Astrocyte of the cerebellum (primary cell): ENCODE data around the gene SPP1.
"Not testable (repeated sequence)": the region's sequence is repeated elsewhere in the genome, so short reads cannot be mapped to it uniquely, and the experiment has no call there.

Source experiments
- DNase-seq: peaks from one replicate; pipeline ENCODE4 v3.0.0-alpha.2; 2011; ENCODE audit warnings: low read depth
- H3K4me3 ChIP-seq: 2 replicates; pipeline ENCODE4 v1.5.1; 2011; ENCODE audit warnings: mild to moderate bottlenecking, low read depth, low read length, moderate library complexity
- CTCF ChIP-seq: IDR thresholded peaks from 2 replicates; pipeline ENCODE4 v1.5.1; 2012; ENCODE audit warnings: low read length, low read depth, moderate library complexity, mild to moderate bottlenecking; ENCODE audit errors: missing control alignments
- in situ Hi-C: cut with HindIII; loops from 2 replicates; pipeline ENCODE4 v1.10.0; 2017; ENCODE audit warnings: low sequenced_read_pairs

SPP1 gene

GRCh38 chr4:87934973-87935372 is 40.5 kb upstream of the SPP1 start:
- in situ Hi-C loops, result no loop called here
- DNase-seq, result no peak
- TF ChIP-seq CTCF, result no peak
- no peak overlapping the region for H3K4me3 ChIP-seq

- H3K4me3 ChIP-seq, DNase-seq, in situ Hi-C loops: not testable (repeated sequence)
Observed at GRCh38 chr4:87935954-87936353, 39.6 kb upstream of the SPP1 start.

GRCh38 chr4:87937523-87937922 is 38.0 kb upstream of the SPP1 start:
- in situ Hi-C loops, result no loop called here

GRCh38 chr4:87938746-87939145 is 36.8 kb upstream of the SPP1 start:
- in situ Hi-C loops, result no loop called here
- no peak overlapping the region for H3K4me3 ChIP-seq
- no peak for TF ChIP-seq CTCF
- DNase-seq, result no peak

More at GRCh38 chr4:87937523-87937922, 38.0 kb upstream of the SPP1 start:
- TF ChIP-seq CTCF, result no peak
- no peak for DNase-seq
- H3K4me3 ChIP-seq, result no peak overlapping the region

- in situ Hi-C loops, result no loop called here
- no peak for DNase-seq
- H3K4me3 ChIP-seq, result no peak overlapping the region
Observed at GRCh38 chr4:87939978-87940690, 35.4 kb upstream of the SPP1 start.

GRCh38 chr4:87940809-87941208 is 34.7 kb upstream of the SPP1 start:
- DNase-seq, result not testable (repeated sequence)

More at GRCh38 chr4:87939978-87940690, 35.4 kb upstream of the SPP1 start:
- no peak for TF ChIP-seq CTCF

GRCh38 chr4:87941537-87942392 is 33.7 kb upstream of the SPP1 start:
- no peak for TF ChIP-seq CTCF
- no peak overlapping the region for H3K4me3 ChIP-seq
- DNase-seq, result no peak
- in situ Hi-C loops, result no loop called here

More at GRCh38 chr4:87940809-87941208, 34.7 kb upstream of the SPP1 start:
- in situ Hi-C loops, H3K4me3 ChIP-seq: not testable (repeated sequence)
